NB4 (cell line): ENCODE results near the gene VILL.

Source experiments
- DNase-seq: peaks from one replicate; pipeline ENCODE4 v3.0.0; 2010; ENCODE audit warnings: low read depth
- H3K4me3 ChIP-seq: one replicate; pipeline ENCODE4 v1.5.1; 2011; ENCODE audit warnings: mild to moderate bottlenecking, low read depth, low read length, moderate library complexity
- CTCF ChIP-seq: IDR thresholded peaks from one replicate; pipeline ENCODE4 v1.5.1; 2012; ENCODE audit warnings: low read depth, low read length
- MAX ChIP-seq: IDR thresholded peaks from 2 replicates; pipeline ENCODE4 v1.6.1; 2011; ENCODE audit warnings: low read depth, low read length
- MYC ChIP-seq: IDR thresholded peaks from 2 replicates; pipeline ENCODE4 v1.6.1; 2011; ENCODE audit warnings: low read depth, low read length
- POLR2A ChIP-seq: IDR thresholded peaks from 2 replicates; pipeline ENCODE4 v1.6.1; 2011; ENCODE audit warnings: mild to moderate bottlenecking; ENCODE audit not compliant: insufficient read length; ENCODE audit errors: extremely low read depth

VILL gene

GRCh38 chr3:38008971-38009580 is 18.5 kb downstream of the VILL start:
- no peak overlapping the region for H3K4me3 ChIP-seq
- no peak for TF ChIP-seq MYC
- TF ChIP-seq POLR2A, result no peak
- no peak for TF ChIP-seq CTCF
- no peak for TF ChIP-seq MAX
- no peak for DNase-seq

GRCh38 chr3:38009807-38010591 is 19.4 kb downstream of the VILL start:
- no peak overlapping the region for H3K4me3 ChIP-seq
- TF ChIP-seq CTCF, result no peak
- no peak for TF ChIP-seq POLR2A
- no peak for TF ChIP-seq MAX
- TF ChIP-seq MYC, result no peak
- DNase-seq, result no peak

GRCh38 chr3:38011111-38011510 is 20.5 kb downstream of the VILL start:
- no peak for DNase-seq
- TF ChIP-seq POLR2A (no peak), CTCF (no peak), MYC (no peak), MAX (no peak)
- H3K4me3 ChIP-seq, result no peak overlapping the region

GRCh38 chr3:38015485-38015884 is 24.9 kb downstream of the VILL start:
- no peak for DNase-seq
- no peak for TF ChIP-seq MAX
- no peak for TF ChIP-seq CTCF
- TF ChIP-seq POLR2A, result no peak
- no peak for TF ChIP-seq MYC
- H3K4me3 ChIP-seq, result no peak overlapping the region

- H3K4me3 ChIP-seq, result no peak overlapping the region
- no peak for DNase-seq
- TF ChIP-seq MAX (no peak), CTCF (no peak), POLR2A (no peak), MYC (no peak)
Measured at GRCh38 chr3:38015984-38016383, 25.4 kb downstream of the VILL start.
